GM11168 (cell line): ENCODE data around the gene SLC37A1.
"Not testable (repeated sequence)": the region's sequence is repeated elsewhere in the genome, so short reads cannot be mapped to it uniquely, and the experiment has no call there.

ENCODE experiments used
- in situ Hi-C: fragments of 300-500 bp; cut with MboI; formaldehyde crosslinking; loops from one replicate; pipeline ENCODE4 v1.12.0; 2022; ENCODE audit warnings: low sequenced_read_pairs; ENCODE audit not compliant: unreplicated experiment

Gene SLC37A1

DNA sequence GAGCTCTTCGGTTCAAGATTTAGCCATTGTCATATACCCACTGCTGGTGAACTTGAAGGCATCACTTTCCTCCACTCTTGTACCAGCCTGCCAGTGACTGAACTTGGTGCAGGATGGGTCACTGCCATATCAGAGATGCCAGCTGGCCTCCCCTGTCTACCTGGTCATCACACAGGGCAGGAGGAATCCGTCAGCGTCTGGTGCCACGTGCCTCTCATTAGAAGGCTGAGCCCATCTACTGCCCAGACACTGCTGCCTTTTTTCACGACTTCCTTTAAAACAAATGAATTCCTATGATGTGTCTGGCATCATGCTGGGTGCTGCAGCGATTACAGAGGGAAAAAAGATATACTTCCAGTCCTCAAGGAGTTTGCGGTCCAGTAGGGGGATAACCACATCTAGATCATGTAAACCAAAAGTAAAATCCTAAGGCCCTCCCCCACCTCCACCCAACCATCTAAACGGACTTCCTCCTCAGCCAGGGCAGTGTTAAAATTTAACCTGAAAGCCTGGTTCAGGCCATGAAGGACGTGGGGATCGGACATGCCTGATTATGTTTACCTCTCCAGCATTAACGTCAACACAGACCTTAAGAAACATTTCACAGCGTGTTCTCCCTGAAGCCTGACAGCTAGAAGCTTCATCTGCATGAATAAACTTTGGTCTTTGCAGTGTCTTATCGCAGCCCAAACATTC, 110.6 kb downstream of the SLC37A1 start:
- in situ Hi-C loops = no loop called here

- in situ Hi-C loops = no loop called here
These were observed 111.3 kb downstream of the SLC37A1 start for GRCh38 chr21:42624936-42625335.

- in situ Hi-C loops = no loop called here
These were observed 112.5 kb downstream of the SLC37A1 start for GRCh38 chr21:42626171-42626570.

DNA sequence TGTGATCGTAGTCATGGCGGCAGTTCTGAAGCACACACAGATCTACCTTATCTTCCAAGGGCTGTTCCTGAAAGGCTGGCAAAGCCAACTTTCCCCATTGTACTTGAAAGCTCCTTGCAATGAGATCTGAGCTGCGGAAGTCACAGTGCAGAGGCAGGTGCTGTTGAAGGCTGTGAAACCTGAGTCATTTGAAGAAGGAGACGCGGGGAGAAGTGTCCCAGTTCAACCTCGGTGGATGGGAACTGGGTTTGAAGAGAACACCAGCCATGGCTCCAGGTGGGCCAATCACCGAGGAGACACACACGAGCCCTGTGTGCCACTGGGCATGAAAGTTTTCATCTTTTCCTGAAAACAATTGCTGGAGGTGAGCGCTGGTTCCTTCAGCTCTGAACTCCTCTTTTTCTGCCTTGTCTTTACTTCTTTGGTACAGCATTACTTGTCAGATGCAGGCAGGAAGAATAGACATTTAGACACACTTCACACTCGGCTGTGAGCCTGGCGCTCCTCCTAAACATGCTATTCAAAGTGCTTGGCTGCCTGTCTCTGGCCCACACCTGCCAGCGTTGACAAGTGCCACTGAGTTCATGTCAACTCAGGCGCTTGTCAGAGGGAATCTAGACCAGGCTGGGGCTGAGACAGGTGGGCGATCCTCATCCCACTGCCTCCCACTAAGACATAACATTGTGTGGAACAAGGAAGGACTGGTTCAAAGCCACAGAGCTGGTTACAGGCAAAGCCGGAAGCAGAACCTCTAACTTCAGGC, 114.1 kb downstream of the SLC37A1 start:
- in situ Hi-C loops = no loop called here

DNA sequence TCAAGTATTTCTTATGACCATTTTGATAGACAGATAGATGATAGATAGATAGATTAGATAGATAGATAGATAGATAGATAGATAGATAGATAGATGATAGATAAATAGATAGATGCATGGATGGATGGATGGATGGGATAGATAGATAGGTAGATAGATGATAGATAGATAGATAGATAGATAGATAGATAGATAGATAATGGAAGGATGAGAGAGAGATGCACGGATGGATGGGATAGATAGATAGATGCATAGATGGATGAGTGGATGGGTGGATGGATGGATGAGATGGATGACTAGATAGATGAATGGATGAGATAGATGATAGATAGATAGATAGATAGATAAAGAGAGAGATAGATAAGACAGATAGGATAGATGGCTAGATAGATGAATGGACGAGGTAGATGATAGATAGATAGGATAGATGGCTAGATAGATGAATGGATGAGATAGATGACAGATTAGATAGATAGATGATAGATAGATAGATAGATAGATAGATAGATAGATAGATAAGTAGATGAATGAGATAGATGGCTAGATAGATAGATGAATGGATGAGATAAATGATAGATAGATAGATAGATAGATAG, 114.9 kb downstream of the SLC37A1 start:
- in situ Hi-C loops = not testable (repeated sequence)

DNA sequence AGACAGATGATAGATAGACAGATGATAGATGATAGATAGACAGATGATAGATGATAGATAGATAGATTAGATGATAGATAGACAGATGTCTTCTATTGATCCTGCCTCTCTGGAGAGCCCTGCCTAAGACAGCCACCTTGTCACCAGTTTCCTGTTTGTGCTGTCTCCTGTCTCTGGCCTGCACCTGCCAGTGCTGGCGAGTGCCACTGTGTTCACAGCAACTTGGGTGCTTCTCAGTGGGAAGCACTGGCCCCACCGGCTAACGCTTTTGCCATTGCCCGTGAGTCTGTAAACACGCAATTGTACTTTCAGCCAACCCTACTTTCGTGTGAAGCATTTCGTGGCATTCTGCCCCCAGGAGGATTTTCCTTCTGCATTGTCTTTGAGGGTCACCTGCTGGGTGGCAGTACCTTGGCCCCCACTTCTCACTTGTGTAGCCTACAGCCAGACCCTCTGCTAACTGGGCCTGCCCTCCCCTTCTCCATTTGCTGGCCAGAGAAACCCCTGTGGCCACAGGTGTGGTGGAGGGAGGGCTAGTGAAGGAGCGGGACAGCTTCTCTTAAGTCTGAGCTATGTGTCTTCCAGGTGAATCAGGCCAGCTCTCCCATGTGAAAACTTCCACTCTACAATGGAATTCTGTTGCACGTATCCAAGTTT, 116.4 kb downstream of the SLC37A1 start:
- in situ Hi-C loops = no loop called here

DNA sequence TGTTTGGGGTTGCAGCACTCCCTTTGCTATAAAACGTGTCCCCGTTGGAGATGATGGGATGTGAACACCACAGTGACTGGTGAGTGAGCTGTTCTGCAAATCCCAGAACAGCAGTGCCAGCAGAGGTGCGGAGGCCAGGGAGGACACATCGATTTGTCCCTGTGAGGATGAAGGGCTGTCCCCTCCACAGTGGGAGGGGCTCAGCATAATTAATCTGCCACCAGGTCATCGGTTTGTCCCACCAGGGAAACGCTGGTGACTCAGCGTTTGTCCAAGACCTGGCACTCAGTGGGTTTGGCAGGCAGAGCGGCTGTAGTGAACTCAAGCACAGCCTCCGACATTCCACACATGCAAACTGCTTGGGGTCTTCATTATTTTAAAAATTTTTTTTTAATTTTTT, 117.0 kb downstream of the SLC37A1 start:
- in situ Hi-C loops = no loop called here
